Gastroesophageal sphincter (tissue), 3 donors: ENCODE measurements around the gene ELOVL4.

Experiments used
- CTCF ChIP-seq, 4 experiments: fragments of 200-600 bp in 2 of 4; fragments of 450-650 bp in 2 of 4; sonication (generic) in 1 of 4; IDR thresholded peaks; one replicate each; pipeline ENCODE4 v1.5.1; 2017 to 2019; ENCODE audit warnings: antibody characterized with exemption in 4 of 4, mild to moderate bottlenecking in 2 of 4, moderate library complexity in 2 of 4
- POLR2A ChIP-seq, 2 donors: fragments of 450-650 bp; IDR thresholded peaks; one replicate each; pipeline ENCODE4 v1.6.1; 2017; ENCODE audit warnings: antibody characterized with exemption in 2 of 2, mild to moderate bottlenecking in 2 of 2, moderate library complexity in 1 of 2

GRCh38 chr6:79895382-79896074 lies 51.8 kb downstream of the ELOVL4 start:
- TF ChIP-seq CTCF (IDR thresholded peaks at IDR 0.05): no peak
- no peak for TF ChIP-seq POLR2A (IDR thresholded peaks at IDR 0.05)
